ENCODE data around the gene KCNAB1.

The KCNAB1 gene

GRCh38 chr3:156425651-156426050, 305.3 kb downstream of the KCNAB1 start:
- no peak for DNase-seq (ENCODE audit: low read depth)
- TF ChIP-seq CTCF (IDR thresholded peaks at IDR 0.05; ENCODE audit: control insufficient read depth, insufficient read depth, low read depth, low read length, missing control alignments): no peak
- H3K4me3 ChIP-seq (ENCODE audit: control insufficient read depth, low read depth, low read length): no peak overlapping the region

GRCh38 chr3:156429125-156429524, 308.7 kb downstream of the KCNAB1 start:
- no peak for TF ChIP-seq CTCF (IDR thresholded peaks at IDR 0.05; ENCODE audit: control insufficient read depth, insufficient read depth, low read depth, low read length, missing control alignments)
- no peak for DNase-seq (ENCODE audit: low read depth)
- H3K4me3 ChIP-seq (ENCODE audit: control insufficient read depth, low read depth, low read length): no peak overlapping the region

GRCh38 chr3:156431334-156432124, 311.2 kb downstream of the KCNAB1 start:
- no peak for DNase-seq (ENCODE audit: low read depth)
- no peak for TF ChIP-seq CTCF (IDR thresholded peaks at IDR 0.05; ENCODE audit: control insufficient read depth, insufficient read depth, low read depth, low read length, missing control alignments)
- H3K4me3 ChIP-seq (ENCODE audit: control insufficient read depth, low read depth, low read length): no peak overlapping the region

GRCh38 chr3:156432563-156432962, 312.2 kb downstream of the KCNAB1 start:
- no peak overlapping the region for H3K4me3 ChIP-seq (ENCODE audit: control insufficient read depth, low read depth, low read length)
- no peak for TF ChIP-seq CTCF (IDR thresholded peaks at IDR 0.05; ENCODE audit: control insufficient read depth, insufficient read depth, low read depth, low read length, missing control alignments)
- DNase-seq (ENCODE audit: low read depth): no peak

- no peak overlapping the region for H3K4me3 ChIP-seq (ENCODE audit: control insufficient read depth, low read depth, low read length)
- TF ChIP-seq CTCF (IDR thresholded peaks at IDR 0.05; ENCODE audit: control insufficient read depth, insufficient read depth, low read depth, low read length, missing control alignments): no peak
- DNase-seq (ENCODE audit: low read depth): no peak
These were observed 312.8 kb downstream of the KCNAB1 start for GRCh38 chr3:156433138-156433537.

GRCh38 chr3:156433910-156434309, 313.5 kb downstream of the KCNAB1 start:
- no peak overlapping the region for H3K4me3 ChIP-seq (ENCODE audit: control insufficient read depth, low read depth, low read length)
- no peak for TF ChIP-seq CTCF (IDR thresholded peaks at IDR 0.05; ENCODE audit: control insufficient read depth, insufficient read depth, low read depth, low read length, missing control alignments)
- DNase-seq (ENCODE audit: low read depth): no peak

Data from AG09309 (cell line).